GM23338 (cell line): ENCODE data around the gene LIN7C. TPM values are rescaled to one million over a fixed set of nuclear protein-coding genes. Genes with fewer than 3 reads are reported as not detected.

Experiments used
- ATAC-seq: fragments of 200-7000 bp; cut with Tn5 transposase; 3 replicates; pipeline ENCODE4 v1.9.1; 2020
- DNase-seq: peaks from one replicate; pipeline ENCODE4 v3.0.0-alpha.2; 2015; ENCODE audit warnings: low spot score
- H2AFZ ChIP-seq: fragments of 200-600 bp; sonication (generic); 2 replicates; pipeline ENCODE4 v1.8.0; 2016; ENCODE audit warnings: antibody characterized with exemption, mild to moderate bottlenecking, moderate library complexity
- H3F3A ChIP-seq: fragments of 200-600 bp; sonication (generic); replicated peaks from 2 replicates; pipeline ENCODE4 v1.8.0; 2017; ENCODE audit warnings: antibody characterized with exemption, mixed run types, low read depth
- H3K27ac ChIP-seq: fragments of 200-600 bp; sonication (generic); 2 replicates; pipeline ENCODE4 v1.6.1; 2016; ENCODE audit warnings: low read depth
- H3K27me3 ChIP-seq: fragments of 200-600 bp; sonication (generic); 2 replicates; pipeline ENCODE4 v1.8.0; 2016; ENCODE audit warnings: mild to moderate bottlenecking, mixed run types, moderate library complexity; ENCODE audit not compliant: insufficient read depth
- H3K36me3 ChIP-seq: fragments of 200-600 bp; sonication (generic); 2 replicates; pipeline ENCODE4 v1.8.0; 2016; ENCODE audit warnings: mild to moderate bottlenecking; ENCODE audit not compliant: insufficient read depth
- H3K4me1 ChIP-seq: fragments of 200-600 bp; sonication (generic); 2 replicates; pipeline ENCODE4 v1.8.0; 2016; ENCODE audit warnings: mild to moderate bottlenecking, moderate library complexity; ENCODE audit not compliant: insufficient read depth
- H3K4me2 ChIP-seq: fragments of 200-600 bp; sonication (generic); 2 replicates; pipeline ENCODE4 v1.7.1; 2017; ENCODE audit warnings: mixed run types
- H3K4me3 ChIP-seq: fragments of 200-600 bp; sonication (generic); 2 replicates; pipeline ENCODE4 v1.6.1; 2016; ENCODE audit warnings: mixed run types
- H3K79me2 ChIP-seq: fragments of 200-600 bp; sonication (generic); replicated peaks from 2 replicates; pipeline ENCODE4 v1.8.0; 2017; ENCODE audit warnings: mild to moderate bottlenecking; ENCODE audit not compliant: insufficient read depth
- H3K9me2 ChIP-seq: fragments of 200-600 bp; sonication (generic); 2 replicates; pipeline ENCODE4 v1.8.0; 2017; ENCODE audit not compliant: insufficient read depth
- H4K20me1 ChIP-seq: fragments of 200-600 bp; sonication (generic); replicated peaks from 2 replicates; pipeline ENCODE4 v1.8.0; 2017; ENCODE audit warnings: mild to moderate bottlenecking; ENCODE audit not compliant: insufficient read depth
- H3K27ac Mint-ChIP-seq: 2 replicates; pipeline ENCODE4 v1.8.0; 2020; ENCODE audit warnings: inconsistent platforms, mild to moderate bottlenecking, moderate library complexity, mixed read lengths
- H3K27me3 Mint-ChIP-seq: 3 replicates; pipeline ENCODE4 v1.8.0; 2022; ENCODE audit warnings: low read depth, mild to moderate bottlenecking, moderate library complexity, mixed read lengths, inconsistent platforms; ENCODE audit not compliant: insufficient read depth, poor library complexity
- H3K36me3 Mint-ChIP-seq: 3 replicates; pipeline ENCODE4 v1.8.0; 2021; ENCODE audit warnings: low read depth, mild to moderate bottlenecking, inconsistent platforms, moderate library complexity, mixed read lengths
- H3K4me1 Mint-ChIP-seq: 3 replicates; pipeline ENCODE4 v1.8.0; 2020; ENCODE audit warnings: mild to moderate bottlenecking, inconsistent platforms, mixed read lengths
- H3K4me3 Mint-ChIP-seq: 3 replicates; pipeline ENCODE4 v1.8.0; 2021; ENCODE audit warnings: moderate library complexity, mild to moderate bottlenecking, inconsistent platforms, mixed read lengths
- H3K9me3 Mint-ChIP-seq: 3 replicates; pipeline ENCODE4 v1.8.0; 2020; ENCODE audit warnings: moderate library complexity, mild to moderate bottlenecking, inconsistent platforms, mixed read lengths
- CREB1 ChIP-seq: fragments of 250-450 bp; sonication (Bioruptor Pico); IDR thresholded peaks from 2 replicates; pipeline ENCODE4 v1.5.0; 2020; ENCODE audit warnings: low read depth, mild to moderate bottlenecking, moderate library complexity
- CTCF ChIP-seq, 2 experiments: fragments of 200-600 bp in 1 of 2; sonication (generic) in 1 of 2; conservative IDR thresholded peaks; 2 replicates each; pipeline versions ENCODE4 v1.5.1 to v1.6.1; 2016 to 2017; ENCODE audit warnings: antibody characterized with exemption in 2 of 2, low read depth in 2 of 2, mild to moderate bottlenecking in 2 of 2, moderate library complexity in 1 of 2
- JUNB ChIP-seq: IDR thresholded peaks from one replicate; pipeline ENCODE4 v1.6.1; 2016; ENCODE audit warnings: antibody characterized with exemption; ENCODE audit not compliant: unreplicated experiment
- NANOG ChIP-seq: IDR thresholded peaks from 2 replicates; pipeline ENCODE4 v1.6.1; 2016; ENCODE audit warnings: antibody characterized with exemption, borderline replicate concordance
- STAT1 ChIP-seq: IDR thresholded peaks from one replicate; pipeline ENCODE4 v1.6.1; 2016; ENCODE audit warnings: antibody characterized with exemption; ENCODE audit not compliant: unreplicated experiment
- ZNF114 ChIP-seq: fragments of 250-450 bp; sonication (Bioruptor Pico); IDR thresholded peaks from 2 replicates; pipeline ENCODE4 v1.5.0; 2020; ENCODE audit warnings: mild to moderate bottlenecking, moderate library complexity
- ZNF331 ChIP-seq: fragments of 250-450 bp; sonication (Bioruptor Pico); IDR thresholded peaks from 2 replicates; pipeline ENCODE4 v1.5.0; 2020; ENCODE audit warnings: low read depth, mild to moderate bottlenecking, moderate library complexity
- polyA plus RNA-seq: library from polyadenylated mRNA; unstranded; fragments of >200 nt; fragmentation: Nextera tagmentation; extraction: Ambion mirVana; gene quantifications from 2 replicates; pipeline ENCODE4 v1.2.1, GENCODE V29; 2016
- total RNA-seq: library from RNA; depleted of rRNA; stranded (reverse); fragments of >200 nt; shearing (Covaris generic); gene quantifications from 2 replicates; pipeline ENCODE4 v1.2.3, GENCODE V29; 2014
- TF ChIP-seq, protein P1 (sequence below): IDR thresholded peaks from one replicate; pipeline ENCODE4 v1.6.1; 2018; ENCODE audit warnings: antibody characterized with exemption; ENCODE audit not compliant: unreplicated experiment

The LIN7C gene
- total and polyA plus RNA-seq, 2 experiments from 2014 or later: 22.5 to 61.0 TPM

DNA sequence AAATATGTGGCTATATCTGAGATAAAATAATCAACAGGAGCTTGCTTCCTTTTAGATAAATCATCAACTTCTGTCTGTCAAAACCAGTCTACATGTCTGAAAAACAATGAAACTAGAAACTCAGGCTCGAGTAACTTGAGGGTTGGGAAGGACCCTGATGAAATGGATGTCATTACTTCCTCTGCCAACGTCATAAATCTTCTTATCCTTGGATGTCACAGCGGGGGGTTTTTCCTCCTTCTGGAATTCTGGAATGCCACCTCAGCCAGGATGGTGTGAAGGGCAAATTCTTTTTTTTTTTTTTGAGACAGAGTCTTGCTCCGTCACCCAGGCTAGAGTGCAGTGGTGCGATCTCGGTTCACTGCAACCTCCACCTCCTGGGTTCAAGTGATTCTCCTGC lies 47.4 kb downstream of the LIN7C start (continued):
- TF ChIP-seq, protein P1, sequence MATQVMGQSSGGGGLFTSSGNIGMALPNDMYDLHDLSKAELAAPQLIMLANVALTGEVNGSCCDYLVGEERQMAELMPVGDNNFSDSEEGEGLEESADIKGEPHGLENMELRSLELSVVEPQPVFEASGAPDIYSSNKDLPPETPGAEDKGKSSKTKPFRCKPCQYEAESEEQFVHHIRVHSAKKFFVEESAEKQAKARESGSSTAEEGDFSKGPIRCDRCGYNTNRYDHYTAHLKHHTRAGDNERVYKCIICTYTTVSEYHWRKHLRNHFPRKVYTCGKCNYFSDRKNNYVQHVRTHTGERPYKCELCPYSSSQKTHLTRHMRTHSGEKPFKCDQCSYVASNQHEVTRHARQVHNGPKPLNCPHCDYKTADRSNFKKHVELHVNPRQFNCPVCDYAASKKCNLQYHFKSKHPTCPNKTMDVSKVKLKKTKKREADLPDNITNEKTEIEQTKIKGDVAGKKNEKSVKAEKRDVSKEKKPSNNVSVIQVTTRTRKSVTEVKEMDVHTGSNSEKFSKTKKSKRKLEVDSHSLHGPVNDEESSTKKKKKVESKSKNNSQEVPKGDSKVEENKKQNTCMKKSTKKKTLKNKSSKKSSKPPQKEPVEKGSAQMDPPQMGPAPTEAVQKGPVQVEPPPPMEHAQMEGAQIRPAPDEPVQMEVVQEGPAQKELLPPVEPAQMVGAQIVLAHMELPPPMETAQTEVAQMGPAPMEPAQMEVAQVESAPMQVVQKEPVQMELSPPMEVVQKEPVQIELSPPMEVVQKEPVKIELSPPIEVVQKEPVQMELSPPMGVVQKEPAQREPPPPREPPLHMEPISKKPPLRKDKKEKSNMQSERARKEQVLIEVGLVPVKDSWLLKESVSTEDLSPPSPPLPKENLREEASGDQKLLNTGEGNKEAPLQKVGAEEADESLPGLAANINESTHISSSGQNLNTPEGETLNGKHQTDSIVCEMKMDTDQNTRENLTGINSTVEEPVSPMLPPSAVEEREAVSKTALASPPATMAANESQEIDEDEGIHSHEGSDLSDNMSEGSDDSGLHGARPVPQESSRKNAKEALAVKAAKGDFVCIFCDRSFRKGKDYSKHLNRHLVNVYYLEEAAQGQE: no peak
- TF ChIP-seq ZNF331: no peak

GRCh38 chr11:27458182-27458581 lies 48.4 kb downstream of the LIN7C start:
- no peak overlapping the region for H3K4me3 Mint-ChIP-seq

More at GRCh38 chr11:27458182-27458581, 48.4 kb downstream of the LIN7C start:
- peaks cover 10% of the 10 kb centered on the region for H4K20me1 ChIP-seq
- H3K36me3 Mint-ChIP-seq: peaks cover 24% of the 10 kb centered on the region
- H3F3A ChIP-seq: no peaks in the 10 kb centered on the region
- no peak overlapping the region for H3K4me3 ChIP-seq
- peaks cover 2% of the 10 kb centered on the region for H3K27me3 Mint-ChIP-seq
- ATAC-seq: no peak
- H3K27ac Mint-ChIP-seq: no peak overlapping the region; the same call in 1 of the 2 replicates
- no peaks in the 10 kb centered on the region for H3K36me3 ChIP-seq
- TF ChIP-seq ZNF114 (no peak), NANOG (no peak), CREB1 (CRISPR knock-in tag) (no peak), STAT1 (no peak), JUNB (no peak), CTCF (conservative IDR thresholded peaks at IDR 0.05; ENCODE audit: low read depth in 2 of 2) (no peak), ZNF331 (no peak)
- H3K27me3 ChIP-seq: no peaks in the 10 kb centered on the region
- no peak overlapping the region for H2AFZ ChIP-seq
- H3K27ac ChIP-seq: no peak overlapping the region
- H3K79me2 ChIP-seq: peaks cover 100% of the 10 kb centered on the region
- H3K4me2 ChIP-seq: no peak overlapping the region
- H3K9me2 ChIP-seq: no peaks in the 10 kb centered on the region
- peaks cover 48% of the 10 kb centered on the region for H3K4me1 Mint-ChIP-seq
- DNase-seq: no peak
- peaks cover 17% of the 10 kb centered on the region; the same call in 2 of the 3 replicates for H3K9me3 Mint-ChIP-seq
- H3K4me1 ChIP-seq: peaks cover 65% of the 10 kb centered on the region
